HepG2 (cell line): ENCODE measurements around the gene PGPEP1. TPM values are rescaled to one million over a fixed set of nuclear protein-coding genes. Genes with fewer than 3 reads are reported as not detected.
A peak's percentile ranks its signal among the peaks of the same experiment; 100 is the strongest.

Source experiments
- BRCA1 ChIP-seq: sonication (generic); formaldehyde crosslinking; IDR thresholded peaks from 2 replicates; pipeline ENCODE4 v1.4.0; 2020; ENCODE audit warnings: missing genetic modification reagents
- EEA1 ChIP-seq: sonication (generic); formaldehyde crosslinking; IDR thresholded peaks from 2 replicates; pipeline ENCODE4 v1.5.1; 2020; ENCODE audit warnings: mild to moderate bottlenecking, missing genetic modification reagents, borderline replicate concordance
- FOXK1 ChIP-seq: sonication (generic); formaldehyde crosslinking; IDR thresholded peaks from 2 replicates; pipeline ENCODE4 v1.4.0; 2020; ENCODE audit warnings: low read depth, missing genetic modification reagents, borderline replicate concordance
- GZF1 ChIP-seq: sonication (generic); formaldehyde crosslinking; IDR thresholded peaks from 2 replicates; pipeline ENCODE4 v1.5.1; 2020; ENCODE audit warnings: mild to moderate bottlenecking, missing genetic modification reagents
- HMG20A ChIP-seq: IDR thresholded peaks from 2 replicates; pipeline ENCODE4 v1.6.1; 2016; ENCODE audit warnings: borderline replicate concordance
- HOXA3 ChIP-seq: sonication (generic); formaldehyde crosslinking; IDR thresholded peaks from 2 replicates; pipeline ENCODE4 v1.5.0; 2020; ENCODE audit warnings: missing genetic modification reagents
- IKZF1 ChIP-seq: fragments of 450-650 bp; IDR thresholded peaks from 2 replicates; pipeline ENCODE4 v1.7.1; 2016
- MIER3 ChIP-seq: IDR thresholded peaks from 2 replicates; pipeline ENCODE4 v1.6.1; 2016; ENCODE audit warnings: missing compliant biosample characterization, borderline replicate concordance
- MTA3 ChIP-seq: sonication (generic); formaldehyde crosslinking; IDR thresholded peaks from 2 replicates; pipeline ENCODE4 v1.4.0; 2020; ENCODE audit warnings: missing genetic modification reagents
- NCOR1 ChIP-seq: fragments of 200-600 bp; sonication (generic); IDR thresholded peaks from 2 replicates; pipeline ENCODE4 v1.7.0; 2017; ENCODE audit warnings: antibody characterized with exemption, low read length, borderline replicate concordance
- POLR2AphosphoS2 ChIP-seq: IDR thresholded peaks from 2 replicates; pipeline ENCODE4 v1.6.1; 2011; ENCODE audit warnings: low read depth, low read length, improper control_type of control experiment
- SETDB1 ChIP-seq: sonication (generic); formaldehyde crosslinking; IDR thresholded peaks from 2 replicates; pipeline ENCODE4 v1.5.1; 2020; ENCODE audit warnings: missing genetic modification reagents, mild to moderate bottlenecking, borderline replicate concordance
- SMARCE1 ChIP-seq: fragments of 450-650 bp; IDR thresholded peaks from 2 replicates; pipeline ENCODE4 v1.6.1; 2017; ENCODE audit warnings: borderline replicate concordance
- TOPORS ChIP-seq: sonication (generic); formaldehyde crosslinking; IDR thresholded peaks from 2 replicates; pipeline ENCODE4 v1.8.0; 2023; ENCODE audit warnings: mild to moderate bottlenecking, missing genetic modification reagents
- USF2 ChIP-seq, 2 experiments: sonication (generic) in 1 of 2; formaldehyde crosslinking in 1 of 2; IDR thresholded peaks; 2 replicates each; pipeline versions ENCODE4 v1.5.1 to v1.6.1; 2011 to 2020; ENCODE audit warnings: borderline replicate concordance in 1 of 2, low read depth in 1 of 2, low read length in 1 of 2, mild to moderate bottlenecking in 1 of 2, missing genetic modification reagents in 1 of 2, moderate library complexity in 1 of 2
- ZBTB20 ChIP-seq: sonication (generic); formaldehyde crosslinking; IDR thresholded peaks from 2 replicates; pipeline ENCODE4 v1.8.1; 2023; ENCODE audit warnings: missing genetic modification reagents, low read depth, mild to moderate bottlenecking, borderline replicate concordance
- ZFP36 ChIP-seq: fragments of 150-350 bp; IDR thresholded peaks from 2 replicates; pipeline ENCODE4 v1.6.1; 2018; ENCODE audit warnings: borderline replicate concordance, low read length, low read depth; ENCODE audit not compliant: partially characterized antibody
- ZNF136 ChIP-seq: sonication (generic); formaldehyde crosslinking; IDR thresholded peaks from 2 replicates; pipeline ENCODE4 v1.8.1; 2022; ENCODE audit warnings: low read depth, mild to moderate bottlenecking, moderate library complexity, missing genetic modification reagents
- ZNF30 ChIP-seq: sonication (generic); formaldehyde crosslinking; IDR thresholded peaks from 2 replicates; pipeline ENCODE4 v1.5.0; 2020; ENCODE audit warnings: mild to moderate bottlenecking, missing genetic modification reagents
- ZNF572 ChIP-seq: sonication (generic); formaldehyde crosslinking; IDR thresholded peaks from 2 replicates; pipeline ENCODE4 v1.5.1; 2020; ENCODE audit warnings: mild to moderate bottlenecking, missing genetic modification reagents
- ZNF749 ChIP-seq: sonication (generic); formaldehyde crosslinking; IDR thresholded peaks from 2 replicates; pipeline ENCODE4 v1.8.0; 2022; ENCODE audit warnings: mild to moderate bottlenecking, missing genetic modification reagents, moderate library complexity, borderline replicate concordance
- polyA plus RNA-seq, 8 experiments: library from polyadenylated mRNA; depleted of rRNA in 3 of 8; stranded (reverse) in 7 of 8; unstranded in 1 of 8; fragments of >200 nt; fragmentation: Illumina TruSeq in 4 of 8; extraction: Trizol in 4 of 8; gene quantifications; 2 replicates each; pipeline versions ENCODE4 v1.2.1 to v1.2.3, GENCODE V29; 2011 to 2016; ENCODE audit warnings: low read depth in 4 of 8, missing spikeins in 1 of 8, mixed read lengths in 1 of 8; ENCODE audit not compliant: insufficient read depth in 1 of 8
- total RNA-seq, 5 experiments: library from RNA; depleted of rRNA; stranded (reverse); fragments of >200 nt; fragmentation: Illumina TruSeq; extraction: Trizol; gene quantifications; 2 replicates each; pipeline ENCODE4 v1.2.3, GENCODE V29; 2016; ENCODE audit warnings: low read depth in 1 of 5
- TF ChIP-seq, protein P1 (sequence below): sonication (generic); formaldehyde crosslinking; conservative IDR thresholded peaks from 2 replicates; pipeline ENCODE4 v1.4.0; 2020; ENCODE audit warnings: mild to moderate bottlenecking, missing genetic modification reagents, moderate library complexity
- TF ChIP-seq, protein P2 (sequence below): sonication (generic); formaldehyde crosslinking; IDR thresholded peaks from 2 replicates; pipeline ENCODE4 v1.8.0; 2022; ENCODE audit warnings: missing genetic modification reagents, low read depth, mild to moderate bottlenecking, borderline replicate concordance

The PGPEP1 gene
- total and polyA plus RNA-seq, 2 of the 13 experiments (the other 11 are each of a cell fraction or from before 2014, with no cell fraction given), result 53.1 to 56.6 TPM

- TF ChIP-seq USF2 (IDR thresholded peaks at IDR 0.05; ENCODE audit: low read depth, low read length), result no peak
- TF ChIP-seq USF2 (CRISPR knock-in tag; IDR thresholded peaks at IDR 0.05; ENCODE audit: borderline replicate concordance), result 0 out of 2 replicates have a peak, but pooled peaks have one; percentile 19
- TF ChIP-seq MTA3 (CRISPR knock-in tag), result no peak
- TF ChIP-seq SETDB1 (CRISPR knock-in tag), result no peak
- TF ChIP-seq GZF1, result no peak
- TF ChIP-seq ZBTB20, result no peak
- 0 out of 2 replicates have a peak, but pooled peaks have one; percentile 27 for TF ChIP-seq EEA1
- TF ChIP-seq ZNF136 (CRISPR knock-in tag), result peak; percentile 95
- TF ChIP-seq IKZF1, result no peak
- TF ChIP-seq, protein P1, sequence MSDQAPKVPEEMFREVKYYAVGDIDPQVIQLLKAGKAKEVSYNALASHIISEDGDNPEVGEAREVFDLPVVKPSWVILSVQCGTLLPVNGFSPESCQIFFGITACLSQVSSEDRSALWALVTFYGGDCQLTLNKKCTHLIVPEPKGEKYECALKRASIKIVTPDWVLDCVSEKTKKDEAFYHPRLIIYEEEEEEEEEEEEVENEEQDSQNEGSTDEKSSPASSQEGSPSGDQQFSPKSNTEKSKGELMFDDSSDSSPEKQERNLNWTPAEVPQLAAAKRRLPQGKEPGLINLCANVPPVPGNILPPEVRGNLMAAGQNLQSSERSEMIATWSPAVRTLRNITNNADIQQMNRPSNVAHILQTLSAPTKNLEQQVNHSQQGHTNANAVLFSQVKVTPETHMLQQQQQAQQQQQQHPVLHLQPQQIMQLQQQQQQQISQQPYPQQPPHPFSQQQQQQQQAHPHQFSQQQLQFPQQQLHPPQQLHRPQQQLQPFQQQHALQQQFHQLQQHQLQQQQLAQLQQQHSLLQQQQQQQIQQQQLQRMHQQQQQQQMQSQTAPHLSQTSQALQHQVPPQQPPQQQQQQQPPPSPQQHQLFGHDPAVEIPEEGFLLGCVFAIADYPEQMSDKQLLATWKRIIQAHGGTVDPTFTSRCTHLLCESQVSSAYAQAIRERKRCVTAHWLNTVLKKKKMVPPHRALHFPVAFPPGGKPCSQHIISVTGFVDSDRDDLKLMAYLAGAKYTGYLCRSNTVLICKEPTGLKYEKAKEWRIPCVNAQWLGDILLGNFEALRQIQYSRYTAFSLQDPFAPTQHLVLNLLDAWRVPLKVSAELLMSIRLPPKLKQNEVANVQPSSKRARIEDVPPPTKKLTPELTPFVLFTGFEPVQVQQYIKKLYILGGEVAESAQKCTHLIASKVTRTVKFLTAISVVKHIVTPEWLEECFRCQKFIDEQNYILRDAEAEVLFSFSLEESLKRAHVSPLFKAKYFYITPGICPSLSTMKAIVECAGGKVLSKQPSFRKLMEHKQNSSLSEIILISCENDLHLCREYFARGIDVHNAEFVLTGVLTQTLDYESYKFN (CRISPR knock-in tag), result peak; percentile 99
- TF ChIP-seq ZNF30, result no peak
- peak; percentile 43; the same call in 1 of the 2 replicates for TF ChIP-seq BRCA1 (CRISPR knock-in tag)
- TF ChIP-seq MIER3 (CRISPR knock-in tag), result peak; percentile 95
- no peak for TF ChIP-seq SMARCE1
- peak; percentile 92; the same call in 1 of the 2 replicates for TF ChIP-seq TOPORS (CRISPR knock-in tag)
- TF ChIP-seq FOXK1 (CRISPR knock-in tag), result peak; percentile 97
- TF ChIP-seq NCOR1, result peak; percentile 92; the same call in 1 of the 2 replicates
- no peak for TF ChIP-seq POLR2AphosphoS2
- TF ChIP-seq HMG20A (CRISPR knock-in tag), result peak; percentile 90; the same call in 1 of the 2 replicates
- TF ChIP-seq HOXA3 (CRISPR knock-in tag), result peak; percentile 99
- no peak; the same call in 1 of the 2 replicates for TF ChIP-seq ZNF572 (CRISPR knock-in tag)
- TF ChIP-seq ZNF749 (CRISPR knock-in tag), result peak; percentile 72; the same call in 1 of the 2 replicates
- no peak for TF ChIP-seq ZFP36
- TF ChIP-seq, protein P2, sequence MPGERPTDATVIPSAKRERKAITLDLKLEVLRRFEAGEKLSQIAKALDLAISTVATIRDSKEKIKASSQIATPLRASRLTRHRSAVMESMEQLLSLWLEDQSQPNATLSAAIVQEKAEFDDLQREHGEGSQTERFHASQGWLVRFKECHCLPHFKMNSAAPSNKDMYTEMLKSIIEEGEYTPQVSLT, result no peak
These were observed 39.7 kb downstream of the PGPEP1 start (continued) for GRCh38 chr19:18379803-18380747.
